ENCODE data around the gene BCR. TPM values are rescaled to one million over a fixed set of nuclear protein-coding genes. Genes with fewer than 3 reads are reported as not detected.

Gene BCR
- polyA plus RNA-seq, 1 donor from 2014 or later = 57.5 TPM

DNA sequence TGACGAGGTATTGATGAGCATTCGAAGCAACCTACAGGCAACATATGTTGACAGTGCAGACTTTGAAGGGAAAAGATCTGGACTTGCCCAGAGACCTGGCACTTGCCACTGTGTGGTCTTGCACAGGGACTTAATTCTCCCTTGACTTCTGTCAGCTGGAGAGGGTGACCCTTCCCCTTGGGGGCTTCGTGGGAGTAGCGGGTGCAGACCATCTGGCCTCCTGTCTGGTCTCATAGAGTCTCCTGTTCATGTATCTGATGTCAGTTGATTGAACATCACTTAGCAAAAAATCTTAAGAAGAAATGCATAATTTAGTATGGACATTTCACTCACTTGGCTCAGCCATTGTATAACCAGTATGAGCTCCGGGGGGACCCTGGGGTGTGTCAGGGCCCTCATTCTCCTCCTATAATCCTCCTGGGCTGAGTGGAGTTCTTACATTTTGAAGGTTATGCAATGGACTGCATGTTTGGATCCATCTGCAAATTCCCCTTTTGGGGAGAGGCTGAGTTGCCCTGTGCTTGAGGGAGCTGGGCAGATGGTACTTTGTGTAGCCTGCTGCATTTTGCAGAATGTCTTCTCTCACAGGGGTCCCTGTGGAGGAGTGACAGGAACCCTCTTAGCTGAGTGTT, 13.0 kb downstream of the BCR start:
- TF ChIP-seq SMC3 (conservative IDR thresholded peaks at IDR 0.05; ENCODE audit: poor library complexity) (no peak), EP300 (conservative IDR thresholded peaks at IDR 0.05; ENCODE audit: poor library complexity, severe bottlenecking) (no peak), POLR2AphosphoS5 (IDR thresholded peaks at IDR 0.05) (no peak), EZH2 (IDR thresholded peaks at IDR 0.05; ENCODE audit: borderline replicate concordance, insufficient read depth, low read length, poor library complexity, severe bottlenecking) (no peak), RAD21 (conservative IDR thresholded peaks at IDR 0.05) (no peak), TAF1 (IDR thresholded peaks at IDR 0.05; ENCODE audit: low read depth) (no peak), MXI1 (conservative IDR thresholded peaks at IDR 0.05; ENCODE audit: poor library complexity, severe bottlenecking) (no peak)
- TF ChIP-seq, protein P1, sequence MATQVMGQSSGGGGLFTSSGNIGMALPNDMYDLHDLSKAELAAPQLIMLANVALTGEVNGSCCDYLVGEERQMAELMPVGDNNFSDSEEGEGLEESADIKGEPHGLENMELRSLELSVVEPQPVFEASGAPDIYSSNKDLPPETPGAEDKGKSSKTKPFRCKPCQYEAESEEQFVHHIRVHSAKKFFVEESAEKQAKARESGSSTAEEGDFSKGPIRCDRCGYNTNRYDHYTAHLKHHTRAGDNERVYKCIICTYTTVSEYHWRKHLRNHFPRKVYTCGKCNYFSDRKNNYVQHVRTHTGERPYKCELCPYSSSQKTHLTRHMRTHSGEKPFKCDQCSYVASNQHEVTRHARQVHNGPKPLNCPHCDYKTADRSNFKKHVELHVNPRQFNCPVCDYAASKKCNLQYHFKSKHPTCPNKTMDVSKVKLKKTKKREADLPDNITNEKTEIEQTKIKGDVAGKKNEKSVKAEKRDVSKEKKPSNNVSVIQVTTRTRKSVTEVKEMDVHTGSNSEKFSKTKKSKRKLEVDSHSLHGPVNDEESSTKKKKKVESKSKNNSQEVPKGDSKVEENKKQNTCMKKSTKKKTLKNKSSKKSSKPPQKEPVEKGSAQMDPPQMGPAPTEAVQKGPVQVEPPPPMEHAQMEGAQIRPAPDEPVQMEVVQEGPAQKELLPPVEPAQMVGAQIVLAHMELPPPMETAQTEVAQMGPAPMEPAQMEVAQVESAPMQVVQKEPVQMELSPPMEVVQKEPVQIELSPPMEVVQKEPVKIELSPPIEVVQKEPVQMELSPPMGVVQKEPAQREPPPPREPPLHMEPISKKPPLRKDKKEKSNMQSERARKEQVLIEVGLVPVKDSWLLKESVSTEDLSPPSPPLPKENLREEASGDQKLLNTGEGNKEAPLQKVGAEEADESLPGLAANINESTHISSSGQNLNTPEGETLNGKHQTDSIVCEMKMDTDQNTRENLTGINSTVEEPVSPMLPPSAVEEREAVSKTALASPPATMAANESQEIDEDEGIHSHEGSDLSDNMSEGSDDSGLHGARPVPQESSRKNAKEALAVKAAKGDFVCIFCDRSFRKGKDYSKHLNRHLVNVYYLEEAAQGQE (IDR thresholded peaks at IDR 0.05; ENCODE audit: borderline replicate concordance) = no peak
- TF ChIP-seq, protein P2, sequence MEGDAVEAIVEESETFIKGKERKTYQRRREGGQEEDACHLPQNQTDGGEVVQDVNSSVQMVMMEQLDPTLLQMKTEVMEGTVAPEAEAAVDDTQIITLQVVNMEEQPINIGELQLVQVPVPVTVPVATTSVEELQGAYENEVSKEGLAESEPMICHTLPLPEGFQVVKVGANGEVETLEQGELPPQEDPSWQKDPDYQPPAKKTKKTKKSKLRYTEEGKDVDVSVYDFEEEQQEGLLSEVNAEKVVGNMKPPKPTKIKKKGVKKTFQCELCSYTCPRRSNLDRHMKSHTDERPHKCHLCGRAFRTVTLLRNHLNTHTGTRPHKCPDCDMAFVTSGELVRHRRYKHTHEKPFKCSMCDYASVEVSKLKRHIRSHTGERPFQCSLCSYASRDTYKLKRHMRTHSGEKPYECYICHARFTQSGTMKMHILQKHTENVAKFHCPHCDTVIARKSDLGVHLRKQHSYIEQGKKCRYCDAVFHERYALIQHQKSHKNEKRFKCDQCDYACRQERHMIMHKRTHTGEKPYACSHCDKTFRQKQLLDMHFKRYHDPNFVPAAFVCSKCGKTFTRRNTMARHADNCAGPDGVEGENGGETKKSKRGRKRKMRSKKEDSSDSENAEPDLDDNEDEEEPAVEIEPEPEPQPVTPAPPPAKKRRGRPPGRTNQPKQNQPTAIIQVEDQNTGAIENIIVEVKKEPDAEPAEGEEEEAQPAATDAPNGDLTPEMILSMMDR (IDR thresholded peaks at IDR 0.05; ENCODE audit: poor library complexity, severe bottlenecking) = no peak
- no peak overlapping the region for H3K27ac ChIP-seq (ENCODE audit: low read length)

DNA sequence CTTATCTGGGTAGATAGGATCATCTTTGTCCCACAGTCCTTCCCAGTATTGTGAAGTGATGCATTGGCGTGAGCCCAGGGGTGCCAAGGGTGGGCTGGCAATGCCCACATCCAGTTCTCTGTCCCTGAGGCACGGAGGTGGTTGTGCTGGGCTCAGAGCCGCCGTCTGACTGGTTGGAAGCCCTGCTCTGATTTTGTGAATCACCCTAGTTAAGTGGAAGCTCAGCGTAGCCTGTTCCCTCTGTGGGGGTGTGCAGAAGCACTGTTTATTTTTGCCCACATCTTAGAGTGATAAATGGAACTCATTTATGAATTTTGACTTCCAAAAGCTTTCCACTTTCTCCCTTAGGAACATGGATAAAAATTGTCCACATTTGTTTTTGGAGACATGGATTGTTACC, 13.6 kb downstream of the BCR start:
- Histone ChIP-seq H3K36me3 (ENCODE audit: insufficient read depth, low read length) (peaks cover 12% of the 10 kb centered on the region), H2AFZ (ENCODE audit: low read depth, low read length) (no peak overlapping the region), H3K27ac (ENCODE audit: low read length) (no peak overlapping the region), H3K9me3 (ENCODE audit: low read length) (no peaks in the 10 kb centered on the region), H3K4me2 (ENCODE audit: low read length) (no peak overlapping the region), H3K9ac (ENCODE audit: low read length) (no peak overlapping the region), H3K9me2 (ENCODE audit: insufficient read depth, low read length) (no peaks in the 10 kb centered on the region), H3K27me3 (ENCODE audit: insufficient read depth, low read depth, low read length) (no peaks in the 10 kb centered on the region), H3F3A (ENCODE audit: insufficient read depth, low read length, poor library complexity, severe bottlenecking) (no peaks in the 10 kb centered on the region), H3K79me2 (replicated peaks; ENCODE audit: insufficient read depth, low read length) (peaks cover 78% of the 10 kb centered on the region), H3K4me3 (ENCODE audit: low read length) (no peak overlapping the region), H4K20me1 (ENCODE audit: insufficient read depth) (peaks cover 6% of the 10 kb centered on the region)
- TF ChIP-seq RAD21 (conservative IDR thresholded peaks at IDR 0.05) = no peak
- no peak for TF ChIP-seq EP300 (conservative IDR thresholded peaks at IDR 0.05; ENCODE audit: poor library complexity, severe bottlenecking)
- no peak for TF ChIP-seq EZH2 (IDR thresholded peaks at IDR 0.05; ENCODE audit: borderline replicate concordance, insufficient read depth, low read length, poor library complexity, severe bottlenecking)
- no peak for TF ChIP-seq TAF1 (IDR thresholded peaks at IDR 0.05; ENCODE audit: low read depth)
- TF ChIP-seq, protein P1 (IDR thresholded peaks at IDR 0.05; ENCODE audit: borderline replicate concordance) = no peak
- TF ChIP-seq POLR2AphosphoS5 (IDR thresholded peaks at IDR 0.05) = no peak
- no peak for TF ChIP-seq MXI1 (conservative IDR thresholded peaks at IDR 0.05; ENCODE audit: poor library complexity, severe bottlenecking)

More for the DNA sequence above, 13.0 kb downstream of the BCR start:
- H3K9me2 ChIP-seq (ENCODE audit: insufficient read depth, low read length) = no peaks in the 10 kb centered on the region
- H3K4me3 ChIP-seq (ENCODE audit: low read length) = no peak overlapping the region
- no peaks in the 10 kb centered on the region for H3K9me3 ChIP-seq (ENCODE audit: low read length)
- no peaks in the 10 kb centered on the region for H3K27me3 ChIP-seq (ENCODE audit: insufficient read depth, low read depth, low read length)
- peaks cover 12% of the 10 kb centered on the region for H3K36me3 ChIP-seq (ENCODE audit: insufficient read depth, low read length)
- H3K9ac ChIP-seq (ENCODE audit: low read length) = no peak overlapping the region
- H3K4me2 ChIP-seq (ENCODE audit: low read length) = no peak overlapping the region
- peaks cover 82% of the 10 kb centered on the region for H3K79me2 ChIP-seq (replicated peaks; ENCODE audit: insufficient read depth, low read length)
- H3F3A ChIP-seq (ENCODE audit: insufficient read depth, low read length, poor library complexity, severe bottlenecking) = no peaks in the 10 kb centered on the region
- peaks cover 6% of the 10 kb centered on the region for H4K20me1 ChIP-seq (ENCODE audit: insufficient read depth)
- H2AFZ ChIP-seq (ENCODE audit: low read depth, low read length) = no peak overlapping the region
